GM12878 (cell line): Measurements from ENCODE around the gene POLN. TPM values are rescaled to one million over a fixed set of nuclear protein-coding genes. Genes with fewer than 3 reads are reported as not detected.

Source experiments
- ATAC-seq: fragments of 200-7000 bp; cut with Tn5 transposase; 3 replicates; pipeline ENCODE4 v1.9.1; 2020; ENCODE audit warnings: mild to moderate bottlenecking, moderate library complexity
- BruUV-seq: library from RNA; stranded (reverse); fragments of 400-500 nt; replicated peaks from 2 replicates; lab custom pipeline; 2021; lab: Mats Ljungman, UMichigan
- CTCF ChIA-PET: fragments of 300-600 bp; sonication (Branson Sonifier 250); formaldehyde crosslinking; extraction: SDS; loops from one replicate; lab custom pipeline; 2021; ENCODE audit warnings: inconsistent platforms; lab: Yijun Ruan, JAX
- POLR2A ChIA-PET: fragments of 350-600 bp; formaldehyde crosslinking; extraction: SDS; loops from one replicate; lab custom pipeline; 2021; ENCODE audit warnings: inconsistent platforms; lab: Charles Lee
- RAD21 ChIA-PET: fragments of 300-600 bp; sonication (Branson Sonifier 250); formaldehyde crosslinking; loops from one replicate; lab custom pipeline; 2023; ENCODE audit warnings: antibody characterized with exemption; ENCODE audit not compliant: unreplicated experiment; lab: Charles Lee
- SMC1A ChIA-PET: fragments of 300-600 bp; sonication (Branson Sonifier 250); formaldehyde crosslinking; loops from one replicate; lab custom pipeline; 2023; ENCODE audit not compliant: unreplicated experiment, uncharacterized antibody; lab: Charles Lee
- DNase-seq: peaks from one replicate; pipeline ENCODE4 v3.0.0-alpha.2; 2011; ENCODE audit warnings: low read depth, low spot score
- FAIRE-seq: peaks from 3 replicates; lab custom pipeline; 2011; peaks lifted over from hg19 to GRCh38; lab: Jason Lieb, UNC
- H2AFZ ChIP-seq: 2 replicates; pipeline ENCODE4 v1.6.0; 2011; ENCODE audit warnings: low read depth, low read length, control low read depth; ENCODE audit not compliant: control insufficient read depth
- H3K27ac ChIP-seq: 2 replicates; pipeline ENCODE4 v1.5.1; 2011; ENCODE audit warnings: control low read depth; ENCODE audit not compliant: control insufficient read depth, insufficient read depth
- H3K27me3 ChIP-seq, 2 experiments: replicated peaks in 1 of 2; 2 replicates each; pipeline versions ENCODE4 v1.6.0 to v1.6.1; 2011; ENCODE audit warnings: low read length in 1 of 2; ENCODE audit not compliant: control insufficient read depth in 2 of 2, insufficient read depth in 2 of 2
- H3K36me3 ChIP-seq, 2 experiments: 2 replicates each; pipeline ENCODE4 v1.5.1; 2011; ENCODE audit warnings: low read length in 1 of 2; ENCODE audit not compliant: control insufficient read depth in 2 of 2, insufficient read depth in 2 of 2
- H3K4me1 ChIP-seq: 2 replicates; pipeline ENCODE4 v1.6.1; 2011; ENCODE audit warnings: mild to moderate bottlenecking, low read length, moderate library complexity, mixed read lengths; ENCODE audit not compliant: control insufficient read depth, insufficient read depth
- H3K4me2 ChIP-seq: 2 replicates; pipeline ENCODE4 v1.6.0; 2011; ENCODE audit warnings: control low read depth; ENCODE audit not compliant: control insufficient read depth, insufficient read depth
- H3K4me3 ChIP-seq: fragments of 200-600 bp; sonication (generic); 2 replicates; pipeline ENCODE4 v1.5.1; 2016
- H3K79me2 ChIP-seq: 2 replicates; pipeline ENCODE4 v1.6.0; 2011; ENCODE audit warnings: low read length; ENCODE audit not compliant: control insufficient read depth, insufficient read depth
- H3K9ac ChIP-seq: 2 replicates; pipeline ENCODE4 v1.8.0; 2011; ENCODE audit warnings: low read length, control low read depth, mixed read lengths; ENCODE audit not compliant: control insufficient read depth, insufficient read depth
- H3K9me3 ChIP-seq: replicated peaks from 3 replicates; pipeline ENCODE4 v1.5.1; 2011; ENCODE audit warnings: mild to moderate bottlenecking, low read length; ENCODE audit not compliant: control insufficient read depth, insufficient read depth
- H4K20me1 ChIP-seq: 2 replicates; pipeline ENCODE4 v1.6.0; 2011; ENCODE audit not compliant: control insufficient read depth, insufficient read depth
- BHLHE40 ChIP-seq, 2 experiments: fragments of 450-650 bp in 1 of 2; IDR thresholded peaks; 2 replicates each; pipeline ENCODE4 v1.6.1; 2011 to 2017; ENCODE audit warnings: low read depth in 2 of 2, borderline replicate concordance in 1 of 2, improper control_type of control experiment in 1 of 2, low read length in 1 of 2, mild to moderate bottlenecking in 1 of 2
- CREB1 ChIP-seq: IDR thresholded peaks from 2 replicates; pipeline ENCODE4 v1.6.1; 2012; ENCODE audit warnings: low read depth, mild to moderate bottlenecking, inconsistent platforms
- NFXL1 ChIP-seq: fragments of 450-650 bp; IDR thresholded peaks from 2 replicates; pipeline ENCODE4 v1.6.1; 2017; ENCODE audit warnings: antibody characterized with exemption, mild to moderate bottlenecking, borderline replicate concordance
- SUZ12 ChIP-seq: fragments of 200-600 bp; sonication (generic); IDR thresholded peaks from one replicate; pipeline ENCODE4 v1.6.1; 2018; ENCODE audit warnings: antibody characterized with exemption, mild to moderate bottlenecking; ENCODE audit not compliant: unreplicated experiment
- TBL1XR1 ChIP-seq: IDR thresholded peaks from 2 replicates; pipeline ENCODE4 v1.6.1; 2012; ENCODE audit warnings: low read depth, low read length, improper control_type of control experiment
- TCF7 ChIP-seq: IDR thresholded peaks from 2 replicates; pipeline ENCODE4 v1.6.1; 2014; ENCODE audit warnings: antibody characterized with exemption, borderline replicate concordance
- ZBED1 ChIP-seq: IDR thresholded peaks from 2 replicates; pipeline ENCODE4 v1.6.1; 2016; ENCODE audit warnings: borderline replicate concordance
- WGBS: methylation state at CpG from one replicate; pipeline ENCODE4 v1.1.6; 2016; ENCODE audit warnings: low lambda C conversion rate; ENCODE audit not compliant: insufficient replicate concordance, insufficient coverage; ENCODE audit errors: missing lambda C conversion rate; 5-methylcytosine and 5-hydroxymethylcytosine counted together
- in situ Hi-C: fragments of 300-500 bp; cut with MboI; formaldehyde crosslinking; loops from 9 replicates; pipeline ENCODE4 v1.14.3; 2018; ENCODE audit warnings: mixed read lengths
- intact Hi-C: fragments of 100-400 bp; cut with micrococcal nuclease; formaldehyde crosslinking; loops from one replicate; pipeline ENCODE4 v1.14.2; 2022; ENCODE audit not compliant: unreplicated experiment
- polyA plus RNA-seq, 11 experiments: library from polyadenylated mRNA; depleted of rRNA in 4 of 11; unstranded in 6 of 11; stranded (reverse) in 5 of 11; fragments of >200 nt; fragmentation: Nextera tagmentation in 4 of 11; fragmentation: Illumina TruSeq in 1 of 11; extraction: Ambion mirVana in 4 of 11; extraction: Trizol in 1 of 11; gene quantifications; 1 replicate in 1 of 11; 2 replicates in 10 of 11; pipeline versions ENCODE4 v1.2.1 to v1.2.3, GENCODE V29; 2011 to 2016; ENCODE audit warnings: inconsistent platforms in 2 of 11, missing spikeins in 2 of 11, low read depth in 1 of 11
- total RNA-seq, 4 experiments: library from RNA; depleted of rRNA in 3 of 4; stranded (reverse); fragments of >200 nt in 3 of 4; fragmentation: Illumina TruSeq in 1 of 4; extraction: Trizol in 1 of 4; gene quantifications; 2 replicates each; pipeline versions ENCODE4 v1.2.1 to v1.2.3, GENCODE V29; 2013 to 2021
- TF ChIP-seq, protein P1 (sequence below): fragments of 450-650 bp; IDR thresholded peaks from 2 replicates; pipeline ENCODE4 v1.6.1; 2017; ENCODE audit warnings: borderline replicate concordance
- TF ChIP-seq, protein P2 (sequence below), 3 experiments: IDR thresholded peaks in 2 of 3; conservative IDR thresholded peaks in 1 of 3; 2 replicates each; pipeline ENCODE4 v1.5.1; 2011; ENCODE audit warnings: low read depth in 3 of 3, low read length in 3 of 3, mild to moderate bottlenecking in 3 of 3, control low read depth in 2 of 3, moderate library complexity in 2 of 3, inconsistent platforms in 1 of 3, mixed read lengths in 1 of 3; ENCODE audit not compliant: control insufficient read depth in 2 of 3, insufficient read depth in 1 of 3; ENCODE audit errors: extremely low read depth in 1 of 3
- TF ChIP-seq, protein P3 (sequence below): fragments of 450-650 bp; formaldehyde crosslinking; IDR thresholded peaks from 2 replicates; pipeline ENCODE4 v1.5.0; 2022; ENCODE audit warnings: mild to moderate bottlenecking, missing genetic modification characterization

POLN gene
- total and polyA plus RNA-seq, 10 of the 15 experiments (the other 5 are each of a cell fraction or from before 2014, with no cell fraction given), result 0.09 to 2.0 (median 0.95) TPM; not detected in 1

DNA sequence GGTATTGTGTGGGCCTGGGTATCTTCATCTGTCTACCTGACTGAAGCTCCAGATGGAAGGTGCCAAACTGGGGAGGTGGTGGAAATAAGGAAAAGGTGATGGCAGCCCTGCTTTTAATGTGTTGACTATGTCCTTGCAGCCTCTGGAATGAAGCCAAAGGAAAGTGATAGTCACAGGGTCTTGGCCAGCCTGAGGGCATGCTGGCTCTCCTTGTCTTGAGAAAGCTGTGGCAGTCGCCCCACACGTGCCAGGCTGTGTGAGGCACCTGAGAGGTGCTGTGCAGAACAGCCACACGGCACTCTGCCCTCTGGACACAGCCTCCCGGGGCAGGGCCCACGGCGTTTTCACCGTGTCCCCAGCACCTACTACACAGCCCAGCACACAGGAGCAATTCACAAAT, 105.2 kb downstream of the POLN start (continued):
- TF ChIP-seq, protein P1, sequence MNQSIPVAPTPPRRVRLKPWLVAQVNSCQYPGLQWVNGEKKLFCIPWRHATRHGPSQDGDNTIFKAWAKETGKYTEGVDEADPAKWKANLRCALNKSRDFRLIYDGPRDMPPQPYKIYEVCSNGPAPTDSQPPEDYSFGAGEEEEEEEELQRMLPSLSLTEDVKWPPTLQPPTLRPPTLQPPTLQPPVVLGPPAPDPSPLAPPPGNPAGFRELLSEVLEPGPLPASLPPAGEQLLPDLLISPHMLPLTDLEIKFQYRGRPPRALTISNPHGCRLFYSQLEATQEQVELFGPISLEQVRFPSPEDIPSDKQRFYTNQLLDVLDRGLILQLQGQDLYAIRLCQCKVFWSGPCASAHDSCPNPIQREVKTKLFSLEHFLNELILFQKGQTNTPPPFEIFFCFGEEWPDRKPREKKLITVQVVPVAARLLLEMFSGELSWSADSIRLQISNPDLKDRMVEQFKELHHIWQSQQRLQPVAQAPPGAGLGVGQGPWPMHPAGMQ, result no peak
- TF ChIP-seq, protein P2, sequence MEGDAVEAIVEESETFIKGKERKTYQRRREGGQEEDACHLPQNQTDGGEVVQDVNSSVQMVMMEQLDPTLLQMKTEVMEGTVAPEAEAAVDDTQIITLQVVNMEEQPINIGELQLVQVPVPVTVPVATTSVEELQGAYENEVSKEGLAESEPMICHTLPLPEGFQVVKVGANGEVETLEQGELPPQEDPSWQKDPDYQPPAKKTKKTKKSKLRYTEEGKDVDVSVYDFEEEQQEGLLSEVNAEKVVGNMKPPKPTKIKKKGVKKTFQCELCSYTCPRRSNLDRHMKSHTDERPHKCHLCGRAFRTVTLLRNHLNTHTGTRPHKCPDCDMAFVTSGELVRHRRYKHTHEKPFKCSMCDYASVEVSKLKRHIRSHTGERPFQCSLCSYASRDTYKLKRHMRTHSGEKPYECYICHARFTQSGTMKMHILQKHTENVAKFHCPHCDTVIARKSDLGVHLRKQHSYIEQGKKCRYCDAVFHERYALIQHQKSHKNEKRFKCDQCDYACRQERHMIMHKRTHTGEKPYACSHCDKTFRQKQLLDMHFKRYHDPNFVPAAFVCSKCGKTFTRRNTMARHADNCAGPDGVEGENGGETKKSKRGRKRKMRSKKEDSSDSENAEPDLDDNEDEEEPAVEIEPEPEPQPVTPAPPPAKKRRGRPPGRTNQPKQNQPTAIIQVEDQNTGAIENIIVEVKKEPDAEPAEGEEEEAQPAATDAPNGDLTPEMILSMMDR (IDR thresholded peaks at IDR 0.05 in 2 of 3, conservative IDR thresholded peaks at IDR 0.05 in 1 of 3; ENCODE audit: control insufficient read depth in 2 of 3, extremely low read depth in 1 of 3, insufficient read depth in 1 of 3, low read depth in 3 of 3, low read length in 3 of 3), result no peak
- TF ChIP-seq TCF7 (no peak), TBL1XR1 (no peak), ZBED1 (no peak)

DNA sequence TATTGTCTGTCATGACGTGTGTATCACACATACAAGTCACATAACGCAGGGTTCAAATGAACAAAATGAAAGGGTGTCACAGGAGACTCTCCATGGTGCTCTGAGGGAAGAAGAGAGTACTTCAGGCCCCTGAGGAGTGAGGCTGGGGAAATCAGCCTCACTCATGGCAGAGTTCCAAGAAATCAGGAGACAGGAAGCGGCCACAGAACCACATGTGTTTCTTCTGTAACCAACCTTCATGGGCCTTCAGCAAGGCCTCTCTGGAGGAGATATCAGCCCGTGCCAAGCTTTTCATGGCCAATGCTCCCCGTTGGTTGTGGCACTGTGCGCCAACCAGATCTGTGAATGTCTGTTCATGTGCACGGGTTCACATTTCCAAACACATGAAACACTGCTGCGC, 106.8 kb downstream of the POLN start:
- H3K27me3 ChIP-seq, result no peaks in the 10 kb centered on the region
- RAD21 ChIA-PET, result no interaction called here
- H3K4me3 ChIP-seq, result no peak overlapping the region
- peaks cover 3% of the 10 kb centered on the region; the same call in 2 of the 3 replicates for H3K9me3 ChIP-seq
- no peak for DNase-seq
- no TSS peak for BruUV-seq
- TF ChIP-seq SUZ12, result no peak
- TF ChIP-seq CREB1, result no peak
- peak in 1 of 2 experiments; percentile 15; a peak in 1 of 4 replicates for TF ChIP-seq BHLHE40 (IDR thresholded peaks at IDR 0.05; ENCODE audit: borderline replicate concordance in 1 of 2, low read depth in 2 of 2, low read length in 1 of 2)
- TF ChIP-seq, protein P3, sequence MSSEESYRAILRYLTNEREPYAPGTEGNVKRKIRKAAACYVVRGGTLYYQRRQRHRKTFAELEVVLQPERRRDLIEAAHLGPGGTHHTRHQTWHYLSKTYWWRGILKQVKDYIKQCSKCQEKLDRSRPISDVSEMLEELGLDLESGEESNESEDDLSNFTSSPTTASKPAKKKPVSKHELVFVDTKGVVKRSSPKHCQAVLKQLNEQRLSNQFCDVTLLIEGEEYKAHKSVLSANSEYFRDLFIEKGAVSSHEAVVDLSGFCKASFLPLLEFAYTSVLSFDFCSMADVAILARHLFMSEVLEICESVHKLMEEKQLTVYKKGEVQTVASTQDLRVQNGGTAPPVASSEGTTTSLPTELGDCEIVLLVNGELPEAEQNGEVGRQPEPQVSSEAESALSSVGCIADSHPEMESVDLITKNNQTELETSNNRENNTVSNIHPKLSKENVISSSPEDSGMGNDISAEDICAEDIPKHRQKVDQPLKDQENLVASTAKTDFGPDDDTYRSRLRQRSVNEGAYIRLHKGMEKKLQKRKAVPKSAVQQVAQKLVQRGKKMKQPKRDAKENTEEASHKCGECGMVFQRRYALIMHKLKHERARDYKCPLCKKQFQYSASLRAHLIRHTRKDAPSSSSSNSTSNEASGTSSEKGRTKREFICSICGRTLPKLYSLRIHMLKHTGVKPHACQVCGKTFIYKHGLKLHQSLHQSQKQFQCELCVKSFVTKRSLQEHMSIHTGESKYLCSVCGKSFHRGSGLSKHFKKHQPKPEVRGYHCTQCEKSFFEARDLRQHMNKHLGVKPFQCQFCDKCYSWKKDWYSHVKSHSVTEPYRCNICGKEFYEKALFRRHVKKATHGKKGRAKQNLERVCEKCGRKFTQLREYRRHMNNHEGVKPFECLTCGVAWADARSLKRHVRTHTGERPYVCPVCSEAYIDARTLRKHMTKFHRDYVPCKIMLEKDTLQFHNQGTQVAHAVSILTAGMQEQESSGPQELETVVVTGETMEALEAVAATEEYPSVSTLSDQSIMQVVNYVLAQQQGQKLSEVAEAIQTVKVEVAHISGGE (CRISPR knock-in tag), result no peak
- TF ChIP-seq NFXL1, result no peak
- H2AFZ ChIP-seq, result no peak overlapping the region
- no peaks in the 10 kb centered on the region for H3K79me2 ChIP-seq
- SMC1A ChIA-PET, result interaction anchor here (1.4 kb wide), 1 partner anchor 11 kb away, joined by 3 read pairs; no protein-coding TSS in a partner anchor
- WGBS, result 44% methylated on average over 8 of the region's 8 CpGs
- in situ Hi-C loops (no loop called here), intact Hi-C loops (no loop called here)
- no peak overlapping the region for H3K27ac ChIP-seq
- no peak for ATAC-seq
- no peak overlapping the region; the same call in 1 of the 2 replicates for H3K4me2 ChIP-seq
- H3K36me3 ChIP-seq, result no peaks in the 10 kb centered on the region
- CTCF ChIA-PET, result no interaction called here
- no peaks in the 10 kb centered on the region for H3K4me1 ChIP-seq
- H4K20me1 ChIP-seq, result no peaks in the 10 kb centered on the region
- no peak for FAIRE-seq
- no peak overlapping the region for H3K9ac ChIP-seq
- POLR2A ChIA-PET, result no interaction called here
